Measurements from ENCODE around the gene BCAS1. TPM values are rescaled to one million over a fixed set of nuclear protein-coding genes. Genes with fewer than 3 reads are reported as not detected.

Gene BCAS1
- 39.5 and 42.4 TPM in 2 replicates for total RNA-seq (2014; rRNA removed; shearing (Covaris generic))

GRCh38 chr20:54070187-54070987 lies at the start of gene BCAS1:
Gene BCAS1, minus strand, starts transcription at chr20:54070594. Its CDS starts 11,876 bp downstream, at chr20:54058718.
- peak; percentile 97 for DNase-seq (ENCODE audit: low spot score)

DNA sequence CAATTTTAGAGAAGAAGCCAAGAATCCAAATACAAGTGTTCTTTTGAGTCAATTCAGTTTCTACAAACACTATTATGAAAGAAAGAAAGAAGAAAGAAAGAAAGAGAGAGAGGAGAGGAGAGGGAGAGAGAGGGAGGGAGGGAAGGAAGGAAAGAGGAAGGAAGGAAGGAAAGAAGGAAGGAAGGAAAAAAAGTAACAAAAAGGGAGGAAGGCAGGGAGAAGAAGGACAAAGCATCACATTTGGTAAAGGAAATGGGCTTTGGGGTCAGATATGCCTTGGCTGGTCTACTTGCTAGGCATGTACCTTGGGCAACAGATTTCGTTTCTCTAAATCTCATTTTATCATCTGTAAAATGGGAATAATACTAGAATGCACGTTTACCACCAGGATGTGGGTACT lies 49.4 kb upstream of the BCAS1 start:
- no peak for DNase-seq (ENCODE audit: low spot score)

- DNase-seq (ENCODE audit: low spot score), result peak; percentile 67
These were observed 48.0 kb upstream of the BCAS1 start for GRCh38 chr20:54118220-54119001.

- no peak for DNase-seq (ENCODE audit: low spot score)
These were observed 46.3 kb upstream of the BCAS1 start for GRCh38 chr20:54116550-54117235.

DNA sequence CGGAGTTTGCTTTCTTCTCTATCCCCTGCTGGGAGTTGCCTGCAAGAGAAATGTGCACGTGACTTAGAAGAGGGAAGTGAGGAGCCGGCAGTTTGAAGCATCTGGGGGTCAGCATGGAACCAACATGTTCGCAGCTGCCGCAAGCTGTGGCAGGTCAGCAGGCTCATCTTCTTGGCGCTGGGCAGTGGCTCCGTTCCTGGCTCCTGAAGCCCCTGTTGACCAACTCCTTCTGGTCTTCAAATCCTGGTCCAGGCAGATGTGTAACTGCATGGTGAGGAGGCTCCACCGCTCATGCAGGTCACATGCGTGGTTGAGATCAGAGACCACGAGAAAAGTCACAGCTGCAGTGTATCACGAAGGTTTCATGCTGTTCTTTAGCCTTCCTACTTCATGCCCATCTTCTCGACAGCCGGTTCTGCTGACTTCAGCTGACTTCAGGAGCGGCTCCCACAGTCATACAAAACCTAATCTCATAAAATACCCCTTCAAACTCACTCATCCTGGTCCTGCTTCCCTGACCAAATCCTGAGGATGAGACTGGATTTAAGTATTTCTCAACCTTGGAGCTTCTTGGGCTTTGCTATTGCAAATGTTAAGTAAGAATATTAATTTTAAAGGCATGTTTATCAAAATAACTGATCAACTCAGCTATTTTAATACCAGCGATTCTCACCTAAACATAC lies 44.9 kb upstream of the BCAS1 start:
- no peak for DNase-seq (ENCODE audit: low spot score)

DNA sequence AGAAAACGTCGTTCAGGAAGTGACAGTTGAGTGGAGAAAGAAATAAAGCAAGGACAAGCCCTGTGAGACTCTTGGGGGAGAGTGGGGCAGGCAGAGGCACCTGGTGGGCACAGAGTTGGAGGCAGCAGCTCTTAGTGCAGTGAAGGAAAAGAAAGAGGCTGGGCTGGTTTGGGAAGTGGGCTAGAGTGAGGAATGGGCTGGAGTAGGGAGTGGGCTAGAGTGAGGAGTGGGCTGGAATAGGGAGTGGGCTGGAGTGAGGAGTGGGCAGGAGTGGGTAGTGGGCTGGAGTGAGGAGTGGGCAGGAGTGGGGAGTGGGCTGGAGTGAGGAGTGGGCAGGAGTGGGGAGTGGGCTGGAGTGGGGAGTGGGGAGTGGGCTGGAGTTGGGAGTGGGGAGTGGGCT lies 43.7 kb upstream of the BCAS1 start:
- DNase-seq (ENCODE audit: low spot score), result no peak

- DNase-seq (ENCODE audit: low spot score), result peak; percentile 52
These were observed 43.2 kb upstream of the BCAS1 start for GRCh38 chr20:54113566-54113965.

- DNase-seq (ENCODE audit: low spot score), result no peak
These were observed 42.0 kb upstream of the BCAS1 start for GRCh38 chr20:54112221-54112884.

DNA sequence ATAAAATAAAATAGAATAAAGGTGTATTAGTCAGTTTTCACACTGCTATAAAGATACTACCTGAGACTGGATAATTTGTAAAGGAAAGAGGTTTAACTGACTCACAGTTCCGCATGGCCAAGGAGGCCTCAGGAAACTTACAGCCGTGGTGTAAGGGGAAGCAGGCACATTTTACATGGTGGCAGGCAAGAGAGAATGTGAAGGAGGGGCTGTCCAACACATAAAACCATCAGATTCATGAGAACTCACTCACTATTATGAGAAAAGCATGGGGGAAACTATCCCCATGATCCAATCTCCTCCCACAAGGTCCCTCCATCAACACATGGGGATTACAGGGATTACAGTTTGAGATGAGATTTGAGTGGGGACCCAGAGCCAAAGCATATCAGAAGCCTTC lies 41.1 kb upstream of the BCAS1 start:
- DNase-seq (ENCODE audit: low spot score), result no peak

DNA sequence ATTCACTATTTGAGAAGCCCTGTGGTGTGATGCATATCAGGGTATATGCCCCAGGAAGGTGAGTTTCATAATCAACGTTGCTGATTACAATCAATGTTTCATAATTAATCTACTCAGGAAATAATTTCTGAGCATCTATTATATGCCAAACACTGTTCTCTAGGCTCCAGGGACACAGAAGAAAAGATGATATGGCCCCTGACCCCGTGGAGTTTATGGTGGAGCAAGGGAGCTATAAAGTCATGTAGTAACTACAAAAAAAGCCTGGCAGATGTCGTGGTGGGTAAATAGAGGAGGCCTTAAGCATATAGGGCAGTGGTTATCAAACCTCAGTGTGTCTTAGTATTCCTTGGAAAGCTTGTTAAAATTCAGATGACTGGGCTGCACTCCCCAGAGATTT lies 40.1 kb upstream of the BCAS1 start:
- no peak for DNase-seq (ENCODE audit: low spot score)

- DNase-seq (ENCODE audit: low spot score), result no peak
These were observed 39.6 kb upstream of the BCAS1 start for GRCh38 chr20:54110041-54110440.

GRCh38 chr20:54108817-54109216 lies 38.4 kb upstream of the BCAS1 start:
- DNase-seq (ENCODE audit: low spot score), result no peak

- peak; percentile 74 for DNase-seq (ENCODE audit: low spot score)
These were observed 37.9 kb upstream of the BCAS1 start for GRCh38 chr20:54108326-54108642.

- DNase-seq (ENCODE audit: low spot score), result peak; percentile 87
These were observed 37.4 kb upstream of the BCAS1 start for GRCh38 chr20:54107600-54108325.

- no peak for DNase-seq (ENCODE audit: low spot score)
These were observed 36.8 kb upstream of the BCAS1 start for GRCh38 chr20:54107181-54107580.

DNA sequence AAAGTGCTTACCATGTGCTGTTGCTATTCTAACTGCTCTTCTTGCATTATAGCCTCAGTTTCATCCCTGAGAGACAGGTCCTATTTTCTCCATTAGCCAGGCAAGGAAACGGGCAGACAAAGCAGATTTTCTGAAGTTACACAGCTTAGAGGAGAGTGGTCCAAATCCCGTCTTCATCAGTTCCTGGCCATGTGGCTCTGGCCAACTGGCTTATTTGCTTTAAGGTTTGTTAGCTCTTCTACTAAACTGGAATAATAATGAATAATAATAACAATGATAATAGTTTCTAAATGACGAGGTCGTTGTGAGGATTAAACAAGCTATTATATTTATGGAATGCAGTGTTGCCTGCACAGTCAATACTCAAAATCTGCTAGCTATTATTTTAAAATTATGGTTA lies 35.8 kb upstream of the BCAS1 start:
- no peak for DNase-seq (ENCODE audit: low spot score)

DNA sequence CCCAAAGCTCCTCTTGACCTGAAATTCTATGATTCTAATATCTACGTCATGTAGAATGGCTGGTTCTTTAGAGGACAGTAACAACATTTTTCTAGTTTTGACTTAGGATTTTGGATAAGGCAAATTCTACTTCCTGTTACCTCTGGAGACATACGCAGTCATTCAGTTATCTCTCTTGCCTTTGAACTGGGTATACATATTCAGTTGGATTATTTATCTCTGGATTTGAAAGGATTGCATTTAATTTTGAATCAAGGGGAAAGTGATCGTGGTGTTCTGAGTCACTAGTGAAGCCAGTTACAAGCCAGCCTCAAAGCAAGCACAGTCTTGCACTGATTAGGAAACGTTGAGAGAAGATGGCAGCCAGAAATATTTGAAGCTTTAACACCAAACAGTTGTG lies 35.3 kb upstream of the BCAS1 start:
- DNase-seq (ENCODE audit: low spot score), result no peak

- DNase-seq (ENCODE audit: low spot score), result no peak
These were observed 34.4 kb upstream of the BCAS1 start for GRCh38 chr20:54104781-54105180.

GRCh38 chr20:54103762-54104600 lies 33.6 kb upstream of the BCAS1 start:
- DNase-seq (ENCODE audit: low spot score), result no peak
